ENCODE measurements around the gene RIC1. TPM values are rescaled to one million over a fixed set of nuclear protein-coding genes. Genes with fewer than 3 reads are reported as not detected.

RIC1 gene
- polyA plus RNA-seq, 3 donors = 13.4 to 36.4 (median 16.3) TPM

GRCh38 chr9:5800969-5801738 lies 172.2 kb downstream of the RIC1 start:
- H3K79me2 ChIP-seq (ENCODE audit: insufficient read depth, low read length) = no peaks in the 10 kb centered on the region
- H3K9me3 Mint-ChIP-seq = no peaks in the 10 kb centered on the region
- no peaks in the 10 kb centered on the region for H3K27me3 Mint-ChIP-seq (ENCODE audit: low read depth in 3 of 3)
- no peak overlapping the region for H3K9ac ChIP-seq (ENCODE audit: insufficient read depth, low read length, poor library complexity, severe bottlenecking)
- no peak overlapping the region for H2AFZ ChIP-seq (ENCODE audit: insufficient read depth, low read depth, low read length, poor library complexity, severe bottlenecking)
- no peak for TF ChIP-seq CTCF (IDR thresholded peaks at IDR 0.05)
- H3K4me3 ChIP-seq (replicated peaks in 1 of 3; ENCODE audit: low read depth in 2 of 3, low read length in 3 of 3) = no peak overlapping the region
- H3K9me3 ChIP-seq (replicated peaks in 1 of 2; ENCODE audit: control insufficient read depth in 1 of 2, insufficient read depth in 1 of 2, low read length in 2 of 2) = no peaks in the 10 kb centered on the region
- H3K36me3 Mint-ChIP-seq = peaks cover 40 to 46% of the 10 kb centered on the region in 2 donors
- no peak overlapping the region for H3K4me3 Mint-ChIP-seq
- no peaks in the 10 kb centered on the region for H3K27me3 ChIP-seq (ENCODE audit: control insufficient read depth in 2 of 2, insufficient read depth in 2 of 2, low read length in 2 of 2)
- peaks cover 11 to 56% of the 10 kb centered on the region in 2 donors for H3K36me3 ChIP-seq (replicated peaks in 1 of 2; ENCODE audit: control insufficient read depth in 1 of 2, insufficient read depth in 2 of 2, low read length in 2 of 2)
- no peaks in the 10 kb centered on the region for H4K20me1 ChIP-seq (ENCODE audit: insufficient read depth, low read length)
- H3K27ac ChIP-seq (ENCODE audit: low read depth in 1 of 2, low read length in 2 of 2) = no peak overlapping the region
- intact Hi-C loops (cut with micrococcal nuclease) = no loop called here
- no peaks in the 10 kb centered on the region for H3K4me1 Mint-ChIP-seq
- no peaks in the 10 kb centered on the region for H3K4me1 ChIP-seq (ENCODE audit: control insufficient read depth in 1 of 2, insufficient read depth in 2 of 2, low read length in 2 of 2)
- H3K4me2 ChIP-seq (replicated peaks; ENCODE audit: extremely low read depth, low read length, poor library complexity, severe bottlenecking) = no peak overlapping the region
- WGBS (ENCODE audit: insufficient coverage) = no CpG with 5 or more reads among the region's 4 CpGs
- H3K27ac Mint-ChIP-seq = no peak overlapping the region
- no peak for DNase-seq

DNA sequence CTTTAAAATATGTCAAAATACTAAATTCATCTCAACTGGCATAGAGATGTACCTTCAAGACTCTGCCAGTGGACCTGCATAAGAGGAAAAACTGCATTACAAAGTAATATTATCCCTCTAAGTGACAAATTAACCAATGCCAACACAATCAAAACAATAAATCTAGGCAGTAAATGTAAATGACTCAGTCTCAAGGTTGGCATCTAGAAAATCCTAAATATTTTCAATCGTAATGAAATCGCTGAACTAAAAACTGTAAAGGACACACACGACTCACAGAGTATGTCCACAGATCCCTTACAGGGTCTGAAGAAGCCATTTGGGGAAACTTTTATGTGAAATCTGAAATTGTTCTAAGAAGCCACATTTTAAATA lies 172.8 kb downstream of the RIC1 start:
- Histone ChIP-seq H3K4me2 (replicated peaks; ENCODE audit: extremely low read depth, low read length, poor library complexity, severe bottlenecking) (no peak overlapping the region), H3K36me3 (replicated peaks in 1 of 2; ENCODE audit: control insufficient read depth in 1 of 2, insufficient read depth in 2 of 2, low read length in 2 of 2) (peaks cover 10 to 52% of the 10 kb centered on the region in 2 donors), H3K9me3 (replicated peaks in 1 of 2; ENCODE audit: control insufficient read depth in 1 of 2, insufficient read depth in 1 of 2, low read length in 2 of 2) (no peaks in the 10 kb centered on the region), H3K4me3 (replicated peaks in 1 of 3; ENCODE audit: low read depth in 2 of 3, low read length in 3 of 3) (no peak overlapping the region), H3K4me1 (ENCODE audit: control insufficient read depth in 1 of 2, insufficient read depth in 2 of 2, low read length in 2 of 2) (no peaks in the 10 kb centered on the region), H3K79me2 (ENCODE audit: insufficient read depth, low read length) (no peaks in the 10 kb centered on the region), H2AFZ (ENCODE audit: insufficient read depth, low read depth, low read length, poor library complexity, severe bottlenecking) (no peak overlapping the region), H3K27ac (ENCODE audit: low read depth in 1 of 2, low read length in 2 of 2) (no peak overlapping the region), H4K20me1 (ENCODE audit: insufficient read depth, low read length) (no peaks in the 10 kb centered on the region), H3K27me3 (ENCODE audit: control insufficient read depth in 2 of 2, insufficient read depth in 2 of 2, low read length in 2 of 2) (no peaks in the 10 kb centered on the region), H3K9ac (ENCODE audit: insufficient read depth, low read length, poor library complexity, severe bottlenecking) (no peak overlapping the region)
- H3K36me3 Mint-ChIP-seq = peaks cover 36 to 42% of the 10 kb centered on the region in 2 donors
- DNase-seq = no peak
- H3K4me3 Mint-ChIP-seq = no peak overlapping the region
- H3K27me3 Mint-ChIP-seq (ENCODE audit: low read depth in 3 of 3) = no peaks in the 10 kb centered on the region
- H3K27ac Mint-ChIP-seq = no peak overlapping the region
- H3K9me3 Mint-ChIP-seq = peaks cover 0 to 2% (median 0%) of the 10 kb centered on the region in 7 donors
- intact Hi-C loops (cut with micrococcal nuclease) = no loop called here
- no peaks in the 10 kb centered on the region for H3K4me1 Mint-ChIP-seq
- no peak for TF ChIP-seq CTCF (IDR thresholded peaks at IDR 0.05)
- no CpG with 5 or more reads among the region's 3 CpGs for WGBS (ENCODE audit: insufficient coverage)
